Measurements from ENCODE around the gene TNFRSF8. TPM values are rescaled to one million over a fixed set of nuclear protein-coding genes. Genes with fewer than 3 reads are reported as not detected.

Gene TNFRSF8
- total RNA-seq, 4 donors from 2014 or later: 0.18 to 1.2 (median 0.76) TPM; not detected in 1

DNA sequence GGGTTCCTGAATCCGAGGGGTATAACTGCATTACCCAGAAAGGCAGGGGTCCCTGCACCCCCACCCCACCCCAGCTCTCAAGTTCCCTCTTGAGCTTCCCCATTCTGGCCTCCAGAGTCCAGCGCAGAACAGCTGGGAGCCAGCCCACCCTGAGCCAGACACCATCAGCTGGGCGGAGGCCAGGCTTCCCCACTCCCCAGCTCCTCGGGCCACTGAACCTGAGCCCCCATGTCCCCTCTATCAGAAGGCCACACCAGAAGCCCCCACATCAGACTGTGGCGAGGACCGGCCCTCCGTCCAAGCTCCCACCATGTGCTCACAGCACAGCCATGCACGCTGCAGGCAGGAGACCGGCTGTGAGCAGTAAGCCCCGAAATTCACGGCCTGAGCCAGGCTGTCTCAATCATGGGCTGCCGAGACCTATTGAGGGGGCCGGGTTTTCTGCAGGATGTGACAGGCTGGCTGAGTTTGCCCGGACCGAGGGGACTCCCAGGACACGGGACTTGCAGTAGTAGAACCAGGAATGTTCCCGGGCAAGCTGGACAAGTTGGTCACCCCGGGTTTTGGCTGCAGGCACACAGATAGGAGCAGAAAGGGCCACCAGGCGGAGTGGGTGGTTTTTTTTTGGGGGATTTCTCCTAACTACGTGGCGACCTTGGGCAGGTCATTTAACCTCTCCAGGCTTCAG lies 78.2 kb downstream of the TNFRSF8 start:
- no peak for DNase-seq
- intact Hi-C loops (cut with DNase I): no loop called here

DNA sequence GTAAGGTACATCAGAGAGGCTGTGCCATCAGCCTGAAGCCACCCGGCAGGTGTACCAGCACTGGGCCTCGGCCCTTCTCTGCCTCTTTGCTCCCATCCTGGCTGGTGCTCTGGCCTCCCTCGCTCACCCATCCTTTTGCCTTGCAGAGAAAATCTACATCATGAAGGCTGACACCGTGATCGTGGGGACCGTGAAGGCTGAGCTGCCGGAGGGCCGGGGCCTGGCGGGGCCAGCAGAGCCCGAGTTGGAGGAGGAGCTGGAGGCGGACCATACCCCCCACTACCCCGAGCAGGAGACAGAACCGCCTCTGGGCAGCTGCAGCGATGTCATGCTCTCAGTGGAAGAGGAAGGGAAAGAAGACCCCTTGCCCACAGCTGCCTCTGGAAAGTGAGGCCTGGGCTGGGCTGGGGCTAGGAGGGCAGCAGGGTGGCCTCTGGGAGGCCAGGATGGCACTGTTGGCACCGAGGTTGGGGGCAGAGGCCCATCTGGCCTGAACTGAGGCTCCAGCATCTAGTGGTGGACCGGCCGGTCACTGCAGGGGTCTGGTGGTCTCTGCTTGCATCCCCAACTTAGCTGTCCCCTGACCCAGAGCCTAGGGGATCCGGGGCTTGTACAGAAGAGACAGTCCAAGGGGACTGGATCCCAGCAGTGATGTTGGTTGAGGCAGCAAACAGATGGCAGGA lies 79.2 kb downstream of the TNFRSF8 start:
- peaks cover 8 to 53% (median 22%) of the 10 kb centered on the region in 3 donors for H3K4me1 ChIP-seq
- H3K4me3 ChIP-seq: no peak overlapping the region
- 64 to 97% methylated on average over 6 to 9 of the region's 18 CpGs for WGBS, 2 donors
- H3K27ac ChIP-seq: peak overlapping the region in 2 of 4 donors; percentile 74 to 86
- intact Hi-C loops (cut with DNase I): no loop called here
- no peak for TF ChIP-seq POLR2A (IDR thresholded peaks at IDR 0.05)
- TF ChIP-seq, protein P1, sequence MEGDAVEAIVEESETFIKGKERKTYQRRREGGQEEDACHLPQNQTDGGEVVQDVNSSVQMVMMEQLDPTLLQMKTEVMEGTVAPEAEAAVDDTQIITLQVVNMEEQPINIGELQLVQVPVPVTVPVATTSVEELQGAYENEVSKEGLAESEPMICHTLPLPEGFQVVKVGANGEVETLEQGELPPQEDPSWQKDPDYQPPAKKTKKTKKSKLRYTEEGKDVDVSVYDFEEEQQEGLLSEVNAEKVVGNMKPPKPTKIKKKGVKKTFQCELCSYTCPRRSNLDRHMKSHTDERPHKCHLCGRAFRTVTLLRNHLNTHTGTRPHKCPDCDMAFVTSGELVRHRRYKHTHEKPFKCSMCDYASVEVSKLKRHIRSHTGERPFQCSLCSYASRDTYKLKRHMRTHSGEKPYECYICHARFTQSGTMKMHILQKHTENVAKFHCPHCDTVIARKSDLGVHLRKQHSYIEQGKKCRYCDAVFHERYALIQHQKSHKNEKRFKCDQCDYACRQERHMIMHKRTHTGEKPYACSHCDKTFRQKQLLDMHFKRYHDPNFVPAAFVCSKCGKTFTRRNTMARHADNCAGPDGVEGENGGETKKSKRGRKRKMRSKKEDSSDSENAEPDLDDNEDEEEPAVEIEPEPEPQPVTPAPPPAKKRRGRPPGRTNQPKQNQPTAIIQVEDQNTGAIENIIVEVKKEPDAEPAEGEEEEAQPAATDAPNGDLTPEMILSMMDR (IDR thresholded peaks at IDR 0.05): no peak
- H3K9me3 ChIP-seq: no peaks in the 10 kb centered on the region
- no peak for DNase-seq
- peaks cover 0 to 12% (median 0%) of the 10 kb centered on the region in 4 donors for H3K27me3 ChIP-seq
- H3K36me3 ChIP-seq: no peaks in the 10 kb centered on the region

More for the DNA sequence above, 78.2 kb downstream of the TNFRSF8 start:
- peaks cover 8 to 44% (median 22%) of the 10 kb centered on the region in 3 donors for H3K4me1 ChIP-seq
- 72 to 77% methylated on average over 3 to 8 of the region's 21 CpGs for WGBS, 2 donors
- peaks cover 0 to 12% (median 0%) of the 10 kb centered on the region in 4 donors for H3K27me3 ChIP-seq
- H3K9me3 ChIP-seq: no peaks in the 10 kb centered on the region
- H3K4me3 ChIP-seq: no peak overlapping the region
- no peaks in the 10 kb centered on the region for H3K36me3 ChIP-seq
- TF ChIP-seq POLR2A (IDR thresholded peaks at IDR 0.05): no peak
- TF ChIP-seq, protein P1 (IDR thresholded peaks at IDR 0.05): no peak
- H3K27ac ChIP-seq: no peak overlapping the region

DNA sequence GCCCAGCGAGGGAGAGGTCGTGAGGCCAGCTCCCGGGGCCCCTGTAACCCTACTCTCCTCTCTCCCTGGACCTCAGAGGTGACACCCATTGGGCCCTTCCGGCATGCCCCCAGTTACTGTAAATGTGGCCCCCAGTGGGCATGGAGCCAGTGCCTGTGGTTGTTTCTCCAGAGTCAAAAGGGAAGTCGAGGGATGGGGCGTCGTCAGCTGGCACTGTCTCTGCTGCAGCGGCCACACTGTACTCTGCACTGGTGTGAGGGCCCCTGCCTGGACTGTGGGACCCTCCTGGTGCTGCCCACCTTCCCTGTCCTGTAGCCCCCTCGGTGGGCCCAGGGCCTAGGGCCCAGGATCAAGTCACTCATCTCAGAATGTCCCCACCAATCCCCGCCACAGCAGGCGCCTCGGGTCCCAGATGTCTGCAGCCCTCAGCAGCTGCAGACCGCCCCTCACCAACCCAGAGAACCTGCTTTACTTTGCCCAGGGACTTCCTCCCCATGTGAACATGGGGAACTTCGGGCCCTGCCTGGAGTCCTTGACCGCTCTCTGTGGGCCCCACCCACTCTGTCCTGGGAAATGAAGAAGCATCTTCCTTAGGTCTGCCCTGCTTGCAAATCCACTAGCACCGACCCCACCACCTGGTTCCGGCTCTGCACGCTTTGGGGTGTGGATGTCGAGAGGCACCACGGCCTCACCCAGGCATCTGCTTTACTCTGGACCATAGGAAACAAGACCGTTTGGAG lies 80.0 kb downstream of the TNFRSF8 start:
- Histone ChIP-seq H3K4me3 (no peak overlapping the region), H3K4me1 (peaks cover 8 to 61% (median 28%) of the 10 kb centered on the region in 3 donors), H3K27ac (peak overlapping the region; percentile 31 to 86 (median 60)), H3K27me3 (peaks cover 0 to 16% (median 0%) of the 10 kb centered on the region in 4 donors), H3K9me3 (no peaks in the 10 kb centered on the region), H3K36me3 (no peaks in the 10 kb centered on the region)
- DNase-seq: no peak
- intact Hi-C loops (cut with DNase I): no loop called here
- WGBS, 2 donors: 69 to 85% methylated on average over 5 to 11 of the region's 21 CpGs
- TF ChIP-seq, protein P1 (IDR thresholded peaks at IDR 0.05): no peak

DNA sequence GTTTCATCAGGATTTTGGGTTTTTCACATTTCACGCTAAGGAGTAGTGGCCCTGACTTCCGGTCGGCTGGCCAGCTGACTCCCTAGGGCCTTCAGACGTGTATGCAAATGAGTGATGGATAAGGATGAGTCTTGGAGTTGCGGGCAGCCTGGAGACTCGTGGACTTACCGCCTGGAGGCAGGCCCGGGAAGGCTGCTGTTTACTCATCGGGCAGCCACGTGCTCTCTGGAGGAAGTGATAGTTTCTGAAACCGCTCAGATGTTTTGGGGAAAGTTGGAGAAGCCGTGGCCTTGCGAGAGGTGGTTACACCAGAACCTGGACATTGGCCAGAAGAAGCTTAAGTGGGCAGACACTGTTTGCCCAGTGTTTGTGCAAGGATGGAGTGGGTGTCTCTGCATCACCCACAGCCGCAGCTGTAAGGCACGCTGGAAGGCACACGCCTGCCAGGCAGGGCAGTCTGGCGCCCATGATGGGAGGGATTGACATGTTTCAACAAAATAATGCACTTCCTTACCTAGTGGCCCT lies 80.6 kb downstream of the TNFRSF8 start:
- WGBS, 2 donors: 6 to 8% methylated on average over 11 to 15 of the region's 17 CpGs

More for the DNA sequence above, 80.6 kb downstream of the TNFRSF8 start:
- intact Hi-C loops (cut with DNase I): no loop called here
- TF ChIP-seq POLR2A (IDR thresholded peaks at IDR 0.05): no peak
- TF ChIP-seq, protein P1 (IDR thresholded peaks at IDR 0.05): no peak
- peaks cover 8 to 67% (median 29%) of the 10 kb centered on the region in 3 donors for H3K4me1 ChIP-seq
- H3K27ac ChIP-seq: peak overlapping the region; percentile 46 to 86 (median 60)
- no peaks in the 10 kb centered on the region for H3K36me3 ChIP-seq
- no peak for DNase-seq
- H3K27me3 ChIP-seq: peaks cover 0 to 15% (median 0%) of the 10 kb centered on the region in 4 donors
- no peaks in the 10 kb centered on the region for H3K9me3 ChIP-seq
- H3K4me3 ChIP-seq: no peak overlapping the region

Data from esophagus squamous epithelium (tissue), 5 donors.